GM23338 (cell line): Measurements from ENCODE around the gene CTNNA3. TPM values are rescaled to one million over a fixed set of nuclear protein-coding genes. Genes with fewer than 3 reads are reported as not detected.

Experiments used
- ATAC-seq: fragments of 200-7000 bp; cut with Tn5 transposase; 3 replicates; pipeline ENCODE4 v1.9.1; 2020
- DNase-seq: peaks from one replicate; pipeline ENCODE4 v3.0.0-alpha.2; 2015; ENCODE audit warnings: low spot score
- H2AFZ ChIP-seq: fragments of 200-600 bp; sonication (generic); 2 replicates; pipeline ENCODE4 v1.8.0; 2016; ENCODE audit warnings: antibody characterized with exemption, mild to moderate bottlenecking, moderate library complexity
- H3F3A ChIP-seq: fragments of 200-600 bp; sonication (generic); replicated peaks from 2 replicates; pipeline ENCODE4 v1.8.0; 2017; ENCODE audit warnings: antibody characterized with exemption, mixed run types, low read depth
- H3K27ac ChIP-seq: fragments of 200-600 bp; sonication (generic); 2 replicates; pipeline ENCODE4 v1.6.1; 2016; ENCODE audit warnings: low read depth
- H3K27me3 ChIP-seq: fragments of 200-600 bp; sonication (generic); 2 replicates; pipeline ENCODE4 v1.8.0; 2016; ENCODE audit warnings: mild to moderate bottlenecking, mixed run types, moderate library complexity; ENCODE audit not compliant: insufficient read depth
- H3K36me3 ChIP-seq: fragments of 200-600 bp; sonication (generic); 2 replicates; pipeline ENCODE4 v1.8.0; 2016; ENCODE audit warnings: mild to moderate bottlenecking; ENCODE audit not compliant: insufficient read depth
- H3K4me1 ChIP-seq: fragments of 200-600 bp; sonication (generic); 2 replicates; pipeline ENCODE4 v1.8.0; 2016; ENCODE audit warnings: mild to moderate bottlenecking, moderate library complexity; ENCODE audit not compliant: insufficient read depth
- H3K4me2 ChIP-seq: fragments of 200-600 bp; sonication (generic); 2 replicates; pipeline ENCODE4 v1.7.1; 2017; ENCODE audit warnings: mixed run types
- H3K4me3 ChIP-seq: fragments of 200-600 bp; sonication (generic); 2 replicates; pipeline ENCODE4 v1.6.1; 2016; ENCODE audit warnings: mixed run types
- H3K79me2 ChIP-seq: fragments of 200-600 bp; sonication (generic); replicated peaks from 2 replicates; pipeline ENCODE4 v1.8.0; 2017; ENCODE audit warnings: mild to moderate bottlenecking; ENCODE audit not compliant: insufficient read depth
- H3K9me2 ChIP-seq: fragments of 200-600 bp; sonication (generic); 2 replicates; pipeline ENCODE4 v1.8.0; 2017; ENCODE audit not compliant: insufficient read depth
- H4K20me1 ChIP-seq: fragments of 200-600 bp; sonication (generic); replicated peaks from 2 replicates; pipeline ENCODE4 v1.8.0; 2017; ENCODE audit warnings: mild to moderate bottlenecking; ENCODE audit not compliant: insufficient read depth
- H3K27ac Mint-ChIP-seq: 2 replicates; pipeline ENCODE4 v1.8.0; 2020; ENCODE audit warnings: inconsistent platforms, mild to moderate bottlenecking, moderate library complexity, mixed read lengths
- H3K27me3 Mint-ChIP-seq: 3 replicates; pipeline ENCODE4 v1.8.0; 2022; ENCODE audit warnings: low read depth, mild to moderate bottlenecking, moderate library complexity, mixed read lengths, inconsistent platforms; ENCODE audit not compliant: insufficient read depth, poor library complexity
- H3K36me3 Mint-ChIP-seq: 3 replicates; pipeline ENCODE4 v1.8.0; 2021; ENCODE audit warnings: low read depth, mild to moderate bottlenecking, inconsistent platforms, moderate library complexity, mixed read lengths
- H3K4me1 Mint-ChIP-seq: 3 replicates; pipeline ENCODE4 v1.8.0; 2020; ENCODE audit warnings: mild to moderate bottlenecking, inconsistent platforms, mixed read lengths
- H3K4me3 Mint-ChIP-seq: 3 replicates; pipeline ENCODE4 v1.8.0; 2021; ENCODE audit warnings: moderate library complexity, mild to moderate bottlenecking, inconsistent platforms, mixed read lengths
- H3K9me3 Mint-ChIP-seq: 3 replicates; pipeline ENCODE4 v1.8.0; 2020; ENCODE audit warnings: moderate library complexity, mild to moderate bottlenecking, inconsistent platforms, mixed read lengths
- ETS1 ChIP-seq: IDR thresholded peaks from 2 replicates; pipeline ENCODE4 v1.6.1; 2016; ENCODE audit warnings: antibody characterized with exemption
- EZH2 ChIP-seq: fragments of 200-600 bp; sonication (generic); IDR thresholded peaks from one replicate; pipeline ENCODE4 v1.8.0; 2017; ENCODE audit warnings: antibody characterized with exemption, mild to moderate bottlenecking, low read depth; ENCODE audit not compliant: unreplicated experiment
- EZH2phosphoT487 ChIP-seq: fragments of 200-600 bp; sonication (generic); IDR thresholded peaks from one replicate; pipeline ENCODE4 v1.8.1; 2018; ENCODE audit warnings: antibody characterized with exemption; ENCODE audit not compliant: unreplicated experiment
- JUNB ChIP-seq: IDR thresholded peaks from one replicate; pipeline ENCODE4 v1.6.1; 2016; ENCODE audit warnings: antibody characterized with exemption; ENCODE audit not compliant: unreplicated experiment
- NANOG ChIP-seq: IDR thresholded peaks from 2 replicates; pipeline ENCODE4 v1.6.1; 2016; ENCODE audit warnings: antibody characterized with exemption, borderline replicate concordance
- POLR2AphosphoS5 ChIP-seq: IDR thresholded peaks from 2 replicates; pipeline ENCODE4 v1.6.1; 2016; ENCODE audit warnings: antibody characterized with exemption, low read depth
- REST ChIP-seq: IDR thresholded peaks from one replicate; pipeline ENCODE4 v1.6.1; 2018; ENCODE audit warnings: antibody characterized with exemption; ENCODE audit not compliant: unreplicated experiment
- STAT1 ChIP-seq: IDR thresholded peaks from one replicate; pipeline ENCODE4 v1.6.1; 2016; ENCODE audit warnings: antibody characterized with exemption; ENCODE audit not compliant: unreplicated experiment
- ZNF114 ChIP-seq: fragments of 250-450 bp; sonication (Bioruptor Pico); IDR thresholded peaks from 2 replicates; pipeline ENCODE4 v1.5.0; 2020; ENCODE audit warnings: mild to moderate bottlenecking, moderate library complexity
- ZNF331 ChIP-seq: fragments of 250-450 bp; sonication (Bioruptor Pico); IDR thresholded peaks from 2 replicates; pipeline ENCODE4 v1.5.0; 2020; ENCODE audit warnings: low read depth, mild to moderate bottlenecking, moderate library complexity
- ZNF462 ChIP-seq: fragments of 250-450 bp; sonication (Bioruptor Pico); IDR thresholded peaks from 2 replicates; pipeline ENCODE4 v1.5.0; 2020; ENCODE audit warnings: mild to moderate bottlenecking, moderate library complexity
- polyA plus RNA-seq: library from polyadenylated mRNA; unstranded; fragments of >200 nt; fragmentation: Nextera tagmentation; extraction: Ambion mirVana; gene quantifications from 2 replicates; pipeline ENCODE4 v1.2.1, GENCODE V29; 2016
- total RNA-seq: library from RNA; depleted of rRNA; stranded (reverse); fragments of >200 nt; shearing (Covaris generic); gene quantifications from 2 replicates; pipeline ENCODE4 v1.2.3, GENCODE V29; 2014

CTNNA3 gene
- total and polyA plus RNA-seq, 2 experiments from 2014 or later, result 0.71 to 3.3 TPM

GRCh38 chr10:67603701-67604100, 92.3 kb downstream of the CTNNA3 start:
- H3K4me1 Mint-ChIP-seq, result peaks cover 6% of the 10 kb centered on the region
- Histone ChIP-seq H3K27me3 (no peaks in the 10 kb centered on the region), H3K4me1 (peaks cover 3% of the 10 kb centered on the region; the same call in 1 of the 2 replicates), H2AFZ (no peak overlapping the region), H3K79me2 (no peaks in the 10 kb centered on the region), H3K36me3 (no peaks in the 10 kb centered on the region), H3K4me2 (no peak overlapping the region), H3K27ac (no peak overlapping the region), H3K4me3 (no peak overlapping the region), H3F3A (no peaks in the 10 kb centered on the region), H4K20me1 (no peaks in the 10 kb centered on the region), H3K9me2 (no peaks in the 10 kb centered on the region; the same call in 1 of the 2 replicates)
- DNase-seq (no peak), ATAC-seq (no peak)
- TF ChIP-seq ETS1 (no peak), EZH2 (no peak), POLR2AphosphoS5 (no peak), ZNF331 (CRISPR knock-in tag) (no peak), ZNF114 (CRISPR knock-in tag) (no peak), REST (no peak), STAT1 (no peak), JUNB (no peak), NANOG (no peak), EZH2phosphoT487 (no peak)
- H3K4me3 Mint-ChIP-seq, result no peak overlapping the region
- H3K27me3 Mint-ChIP-seq, result peaks cover 3% of the 10 kb centered on the region
- no peak overlapping the region for H3K27ac Mint-ChIP-seq
- no peaks in the 10 kb centered on the region for H3K36me3 Mint-ChIP-seq
- no peaks in the 10 kb centered on the region for H3K9me3 Mint-ChIP-seq

DNA sequence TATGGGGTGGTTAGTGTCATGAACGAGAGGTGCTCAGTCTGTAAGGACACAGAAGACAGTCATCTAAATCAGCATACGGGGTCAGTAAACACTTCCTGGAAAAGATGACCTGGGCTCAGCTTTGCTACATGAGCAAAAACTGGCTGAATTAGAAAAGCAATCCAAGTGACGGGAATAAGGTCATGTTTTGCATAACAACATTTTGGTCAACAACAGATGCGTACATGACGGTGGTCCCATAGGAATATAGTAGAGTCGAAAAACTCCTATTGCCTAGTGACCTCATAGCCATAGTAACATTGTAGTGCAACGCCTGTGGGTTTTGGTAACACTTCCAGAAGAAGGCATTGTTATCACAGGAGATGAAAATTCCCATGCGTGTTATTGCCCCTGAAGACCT, 92.9 kb downstream of the CTNNA3 start:
- Mint-ChIP-seq H3K36me3 (no peaks in the 10 kb centered on the region), H3K4me1 (peaks cover 6% of the 10 kb centered on the region), H3K9me3 (no peaks in the 10 kb centered on the region), H3K27ac (no peak overlapping the region), H3K27me3 (peaks cover 3% of the 10 kb centered on the region), H3K4me3 (no peak overlapping the region)
- no peak overlapping the region for H3K27ac ChIP-seq
- no peaks in the 10 kb centered on the region for H3K27me3 ChIP-seq
- H4K20me1 ChIP-seq, result no peaks in the 10 kb centered on the region
- no peak overlapping the region for H3K4me2 ChIP-seq
- H3K4me1 ChIP-seq, result peaks cover 3% of the 10 kb centered on the region; the same call in 1 of the 2 replicates
- H3K36me3 ChIP-seq, result no peaks in the 10 kb centered on the region
- H2AFZ ChIP-seq, result no peak overlapping the region
- ATAC-seq (no peak), DNase-seq (no peak)
- H3K4me3 ChIP-seq, result no peak overlapping the region
- H3K79me2 ChIP-seq, result no peaks in the 10 kb centered on the region
- no peaks in the 10 kb centered on the region for H3F3A ChIP-seq
- peaks cover 4% of the 10 kb centered on the region; the same call in 1 of the 2 replicates for H3K9me2 ChIP-seq
- TF ChIP-seq EZH2 (no peak), JUNB (no peak), ZNF462 (no peak)
